HCT116 (cell line): ENCODE data around the gene COG5.

Experiments
- CEBPB ChIP-seq: IDR thresholded peaks from 2 replicates; pipeline ENCODE4 v1.6.1; 2012; ENCODE audit warnings: low read depth
- ELF1 ChIP-seq: IDR thresholded peaks from 2 replicates; pipeline ENCODE4 v1.6.1; 2012; ENCODE audit warnings: low read depth, borderline replicate concordance
- EZH2 ChIP-seq: fragments of 200-600 bp; sonication (generic); IDR thresholded peaks from 2 replicates; pipeline ENCODE4 v1.6.1; 2017; ENCODE audit warnings: antibody characterized with exemption, mixed run types
- EZH2phosphoT487 ChIP-seq: fragments of 200-600 bp; IDR thresholded peaks from 2 replicates; pipeline ENCODE4 v1.6.1; 2018; ENCODE audit warnings: antibody characterized with exemption, borderline replicate concordance
- JUND ChIP-seq: IDR thresholded peaks from 2 replicates; pipeline ENCODE4 v1.6.1; 2012
- POLR2A ChIP-seq: IDR thresholded peaks from 2 replicates; pipeline ENCODE4 v1.7.0; 2011; ENCODE audit warnings: borderline replicate concordance; ENCODE audit not compliant: insufficient read depth, insufficient read length; ENCODE audit errors: extremely low read depth
- POLR2AphosphoS5 ChIP-seq: IDR thresholded peaks from 2 replicates; pipeline ENCODE4 v1.6.1; 2011; ENCODE audit warnings: mild to moderate bottlenecking, low read depth, low read length, moderate library complexity
- RAD21 ChIP-seq: IDR thresholded peaks from 2 replicates; pipeline ENCODE4 v1.6.1; 2012; ENCODE audit warnings: low read depth, mild to moderate bottlenecking
- SIN3A ChIP-seq: IDR thresholded peaks from 2 replicates; pipeline ENCODE4 v1.6.1; 2012; ENCODE audit warnings: low read depth
- YY1 ChIP-seq: IDR thresholded peaks from 2 replicates; pipeline ENCODE4 v1.6.1; 2011; ENCODE audit warnings: low read length, low read depth, moderate library complexity, mild to moderate bottlenecking; ENCODE audit not compliant: insufficient replicate concordance; ENCODE audit errors: extremely low read depth
- ZNF274 ChIP-seq: fragments of 200-500 bp; sonication (Bioruptor generic); IDR thresholded peaks from 2 replicates; pipeline ENCODE4 v1.6.1; 2014; ENCODE audit warnings: mild to moderate bottlenecking, low read depth, low read length, inconsistent platforms
- TF ChIP-seq, protein P1 (sequence below), 3 experiments: fragments of 200-600 bp in 1 of 3; sonication (generic) in 1 of 3; IDR thresholded peaks in 2 of 3; conservative IDR thresholded peaks in 1 of 3; 2 replicates each; pipeline ENCODE4 v1.5.1; 2012 to 2017; ENCODE audit warnings: low read depth in 2 of 3, low read length in 2 of 3, antibody characterized with exemption in 1 of 3, borderline replicate concordance in 1 of 3, control low read depth in 1 of 3, mild to moderate bottlenecking in 1 of 3, mixed read lengths in 1 of 3, mixed run types in 1 of 3, moderate library complexity in 1 of 3; ENCODE audit not compliant: insufficient read depth in 1 of 3
- TF ChIP-seq, protein P2 (sequence below): IDR thresholded peaks from 2 replicates; pipeline ENCODE4 v1.6.1; 2012

- TF ChIP-seq EZH2, result no peak
- TF ChIP-seq ZNF274, result no peak
- no peak for TF ChIP-seq POLR2A
- TF ChIP-seq JUND, result no peak
- TF ChIP-seq, protein P1, sequence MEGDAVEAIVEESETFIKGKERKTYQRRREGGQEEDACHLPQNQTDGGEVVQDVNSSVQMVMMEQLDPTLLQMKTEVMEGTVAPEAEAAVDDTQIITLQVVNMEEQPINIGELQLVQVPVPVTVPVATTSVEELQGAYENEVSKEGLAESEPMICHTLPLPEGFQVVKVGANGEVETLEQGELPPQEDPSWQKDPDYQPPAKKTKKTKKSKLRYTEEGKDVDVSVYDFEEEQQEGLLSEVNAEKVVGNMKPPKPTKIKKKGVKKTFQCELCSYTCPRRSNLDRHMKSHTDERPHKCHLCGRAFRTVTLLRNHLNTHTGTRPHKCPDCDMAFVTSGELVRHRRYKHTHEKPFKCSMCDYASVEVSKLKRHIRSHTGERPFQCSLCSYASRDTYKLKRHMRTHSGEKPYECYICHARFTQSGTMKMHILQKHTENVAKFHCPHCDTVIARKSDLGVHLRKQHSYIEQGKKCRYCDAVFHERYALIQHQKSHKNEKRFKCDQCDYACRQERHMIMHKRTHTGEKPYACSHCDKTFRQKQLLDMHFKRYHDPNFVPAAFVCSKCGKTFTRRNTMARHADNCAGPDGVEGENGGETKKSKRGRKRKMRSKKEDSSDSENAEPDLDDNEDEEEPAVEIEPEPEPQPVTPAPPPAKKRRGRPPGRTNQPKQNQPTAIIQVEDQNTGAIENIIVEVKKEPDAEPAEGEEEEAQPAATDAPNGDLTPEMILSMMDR (IDR thresholded peaks at IDR 0.05 in 2 of 3, conservative IDR thresholded peaks at IDR 0.05 in 1 of 3; ENCODE audit: borderline replicate concordance in 1 of 3, insufficient read depth in 1 of 3, low read depth in 2 of 3, low read length in 2 of 3), result no peak
- no peak for TF ChIP-seq RAD21
- no peak for TF ChIP-seq YY1
- TF ChIP-seq, protein P2, sequence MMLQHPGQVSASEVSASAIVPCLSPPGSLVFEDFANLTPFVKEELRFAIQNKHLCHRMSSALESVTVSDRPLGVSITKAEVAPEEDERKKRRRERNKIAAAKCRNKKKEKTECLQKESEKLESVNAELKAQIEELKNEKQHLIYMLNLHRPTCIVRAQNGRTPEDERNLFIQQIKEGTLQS, result no peak
- TF ChIP-seq CEBPB, result no peak
- no peak for TF ChIP-seq ELF1
- TF ChIP-seq POLR2AphosphoS5, result no peak
- TF ChIP-seq EZH2phosphoT487, result no peak
- no peak for TF ChIP-seq SIN3A
These were observed 377.5 kb downstream of the COG5 start for GRCh38 chr7:107186240-107186639.
